LNCaP clone FGC (cell line): ENCODE results near the gene RSBN1L.

ENCODE experiments used
- DNase-seq: peaks from one replicate; pipeline ENCODE4 v3.0.0-alpha.2; 2011; ENCODE audit warnings: low read depth
- H3K4me3 ChIP-seq: 2 replicates; pipeline ENCODE4 v1.5.1; 2011; ENCODE audit warnings: mild to moderate bottlenecking, low read depth, low read length, control low read depth
- CTCF ChIP-seq: IDR thresholded peaks from 2 replicates; pipeline ENCODE4 v1.5.1; 2012; ENCODE audit warnings: mild to moderate bottlenecking; ENCODE audit not compliant: control insufficient read depth, insufficient read depth; ENCODE audit errors: extremely low read depth

The RSBN1L gene

GRCh38 chr7:77765906-77766800 lies 69.9 kb downstream of the RSBN1L start:
- no peak for DNase-seq
- TF ChIP-seq CTCF = no peak
- no peak overlapping the region for H3K4me3 ChIP-seq

- no peak overlapping the region for H3K4me3 ChIP-seq
- TF ChIP-seq CTCF = no peak
These were observed 70.7 kb downstream of the RSBN1L start for GRCh38 chr7:77766801-77767605.

GRCh38 chr7:77770316-77770715 lies 74.1 kb downstream of the RSBN1L start:
- no peak for DNase-seq
- TF ChIP-seq CTCF = no peak
- H3K4me3 ChIP-seq = no peak overlapping the region

More at GRCh38 chr7:77766801-77767605, 70.7 kb downstream of the RSBN1L start:
- DNase-seq = no peak

- no peak overlapping the region for H3K4me3 ChIP-seq
- DNase-seq = no peak
- TF ChIP-seq CTCF = no peak
These were observed 75.6 kb downstream of the RSBN1L start for GRCh38 chr7:77771901-77772300.

GRCh38 chr7:77778535-77778934 lies 82.3 kb downstream of the RSBN1L start:
- DNase-seq = no peak

GRCh38 chr7:77782383-77782782 lies 86.1 kb downstream of the RSBN1L start:
- DNase-seq = no peak
- H3K4me3 ChIP-seq = no peak overlapping the region
- TF ChIP-seq CTCF = no peak

More at GRCh38 chr7:77778535-77778934, 82.3 kb downstream of the RSBN1L start:
- H3K4me3 ChIP-seq = no peak overlapping the region
- TF ChIP-seq CTCF = no peak
